Sigmoid colon (tissue), 7 donors: ENCODE data around the gene CARD11. TPM values are rescaled to one million over a fixed set of nuclear protein-coding genes. Genes with fewer than 3 reads are reported as not detected.

Source experiments
- DNase-seq: peaks from one replicate; pipeline ENCODE4 v3.0.0-alpha.2; 2019
- H3K27ac ChIP-seq, 4 donors: fragments of 200-600 bp; sonication (generic); one replicate each; pipeline ENCODE4 v1.5.1; 2016 to 2019; ENCODE audit warnings: mild to moderate bottlenecking in 1 of 4
- H3K27me3 ChIP-seq, 3 donors: fragments of 200-600 bp; sonication (generic); one replicate each; pipeline ENCODE4 v1.5.1; 2019; ENCODE audit warnings: mild to moderate bottlenecking in 1 of 3
- H3K36me3 ChIP-seq, 4 donors: fragments of 200-600 bp; sonication (generic); one replicate each; pipeline ENCODE4 v1.5.1; 2016 to 2019
- H3K4me1 ChIP-seq, 4 donors: fragments of 200-600 bp; sonication (generic); one replicate each; pipeline ENCODE4 v1.5.1; 2017 to 2019
- H3K4me3 ChIP-seq, 4 donors: fragments of 200-600 bp; sonication (generic); one replicate each; pipeline ENCODE4 v1.5.1; 2017 to 2019; ENCODE audit warnings: mild to moderate bottlenecking in 2 of 4, moderate library complexity in 1 of 4
- H3K9me3 ChIP-seq, 4 donors: fragments of 200-600 bp in 3 of 4; sonication (generic) in 3 of 4; one replicate each; pipeline versions ENCODE4 v1.5.1 to v1.6.1; 2013 to 2019
- EP300 ChIP-seq, 4 donors: sonication (generic); formaldehyde crosslinking; IDR thresholded peaks; one replicate each; pipeline ENCODE4 v1.6.1; 2017; ENCODE audit warnings: antibody characterized with exemption in 4 of 4
- POLR2A ChIP-seq, 2 donors: fragments of 450-650 bp; IDR thresholded peaks; one replicate each; pipeline ENCODE4 v1.6.1; 2016; ENCODE audit warnings: antibody characterized with exemption in 2 of 2, mild to moderate bottlenecking in 2 of 2, moderate library complexity in 2 of 2
- POLR2AphosphoS5 ChIP-seq, 4 donors: sonication (generic); formaldehyde crosslinking; IDR thresholded peaks; one replicate each; pipeline ENCODE4 v1.6.1; 2017; ENCODE audit warnings: antibody characterized with exemption in 4 of 4
- WGBS, 2 donors: extraction: QIAGEN DNeasy Blood & Tissue Kit; methylation state at CpG; one replicate each; pipeline ENCODE4 v1.1.7; 2013; 5-methylcytosine and 5-hydroxymethylcytosine counted together
- intact Hi-C: fragments of 100-400 bp; cut with DNase I; formaldehyde crosslinking; loops from one replicate; pipeline ENCODE4 v1.15.1; 2023
- polyA plus RNA-seq, 3 donors: library from polyadenylated mRNA; stranded (reverse); fragments of 200-250 nt; gene quantifications; one replicate each; pipeline ENCODE4 v1.2.3, GENCODE V29; 2013
- total RNA-seq, 4 donors: library from RNA; depleted of rRNA; stranded (reverse); fragments of >200 nt; gene quantifications; one replicate each; pipeline ENCODE4 v1.1.0, GENCODE V29; 2016
- TF ChIP-seq, protein P1 (sequence below), 4 experiments: fragments of 450-650 bp in 3 of 4; fragments of 200-600 bp in 1 of 4; IDR thresholded peaks; one replicate each; pipeline ENCODE4 v1.5.1; 2016 to 2019; ENCODE audit warnings: antibody characterized with exemption in 4 of 4, mild to moderate bottlenecking in 3 of 4, moderate library complexity in 2 of 4
- donor health status: healthy with polysubstance abuse.
- donor health status: Bipolar disorder and iron deficiency.
- donor health status: healthy.

CARD11 gene
- total and polyA plus RNA-seq, 7 donors: 0.14 to 22.4 (median 0.66) TPM; not detected in 1

DNA sequence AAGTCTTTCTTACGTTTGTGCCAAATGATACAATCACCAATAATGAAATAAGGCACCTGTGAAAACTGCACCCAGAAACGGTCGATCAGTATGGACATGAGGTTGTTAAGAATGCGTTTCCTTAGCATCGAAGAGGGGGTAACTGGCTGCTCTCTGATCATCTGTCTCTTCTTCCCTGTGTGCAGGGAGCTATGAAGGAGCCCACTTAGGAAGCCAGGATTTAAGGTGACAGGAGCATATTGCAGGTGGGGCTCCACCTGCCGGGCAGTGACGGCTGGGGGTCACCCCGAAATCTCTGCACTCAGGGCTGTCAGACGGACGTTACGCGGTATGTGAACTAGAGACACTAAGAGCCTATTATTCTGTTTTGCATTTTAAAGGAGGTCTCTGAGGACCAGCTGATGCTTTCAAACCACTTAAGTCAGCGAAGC is 64.5 kb downstream of the CARD11 start:
- TF ChIP-seq POLR2A (IDR thresholded peaks at IDR 0.05) (no peak), POLR2AphosphoS5 (IDR thresholded peaks at IDR 0.05) (no peak), EP300 (IDR thresholded peaks at IDR 0.05) (no peak)
- TF ChIP-seq, protein P1, sequence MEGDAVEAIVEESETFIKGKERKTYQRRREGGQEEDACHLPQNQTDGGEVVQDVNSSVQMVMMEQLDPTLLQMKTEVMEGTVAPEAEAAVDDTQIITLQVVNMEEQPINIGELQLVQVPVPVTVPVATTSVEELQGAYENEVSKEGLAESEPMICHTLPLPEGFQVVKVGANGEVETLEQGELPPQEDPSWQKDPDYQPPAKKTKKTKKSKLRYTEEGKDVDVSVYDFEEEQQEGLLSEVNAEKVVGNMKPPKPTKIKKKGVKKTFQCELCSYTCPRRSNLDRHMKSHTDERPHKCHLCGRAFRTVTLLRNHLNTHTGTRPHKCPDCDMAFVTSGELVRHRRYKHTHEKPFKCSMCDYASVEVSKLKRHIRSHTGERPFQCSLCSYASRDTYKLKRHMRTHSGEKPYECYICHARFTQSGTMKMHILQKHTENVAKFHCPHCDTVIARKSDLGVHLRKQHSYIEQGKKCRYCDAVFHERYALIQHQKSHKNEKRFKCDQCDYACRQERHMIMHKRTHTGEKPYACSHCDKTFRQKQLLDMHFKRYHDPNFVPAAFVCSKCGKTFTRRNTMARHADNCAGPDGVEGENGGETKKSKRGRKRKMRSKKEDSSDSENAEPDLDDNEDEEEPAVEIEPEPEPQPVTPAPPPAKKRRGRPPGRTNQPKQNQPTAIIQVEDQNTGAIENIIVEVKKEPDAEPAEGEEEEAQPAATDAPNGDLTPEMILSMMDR (IDR thresholded peaks at IDR 0.05): no peak
- 28 to 31% methylated on average over 13 of the region's 13 CpGs for WGBS, 2 donors
- DNase-seq: no peak
- no peak overlapping the region for H3K27ac ChIP-seq
- no peaks in the 10 kb centered on the region for H3K9me3 ChIP-seq
- no peaks in the 10 kb centered on the region for H3K4me1 ChIP-seq
- intact Hi-C loops: no loop called here
- H3K4me3 ChIP-seq: no peak overlapping the region
- H3K36me3 ChIP-seq: no peaks in the 10 kb centered on the region
- H3K27me3 ChIP-seq: peaks cover 0 to 30% (median 25%) of the 10 kb centered on the region in 3 donors

DNA sequence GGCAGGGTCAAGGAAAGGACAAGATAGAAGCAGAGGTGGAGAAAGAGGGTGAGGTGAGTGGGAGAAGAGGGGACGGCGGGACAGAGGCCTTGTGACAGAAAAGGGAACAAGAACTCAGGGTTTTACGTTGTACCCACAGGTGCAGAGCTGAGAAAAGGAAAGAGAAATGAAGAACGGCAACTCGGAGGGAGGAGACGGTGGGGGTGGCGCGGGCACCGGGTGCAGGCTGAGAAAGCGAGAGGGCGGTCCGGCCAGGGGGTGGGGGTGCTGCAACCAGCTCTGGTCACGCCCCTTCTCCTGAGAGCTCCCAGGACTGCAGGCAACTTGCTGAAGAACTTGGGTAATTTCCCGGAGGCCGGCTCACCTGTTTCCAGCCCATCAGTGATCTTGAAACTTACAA is 65.3 kb downstream of the CARD11 start:
- no peak for DNase-seq
- no peaks in the 10 kb centered on the region for H3K4me1 ChIP-seq
- peak overlapping the region in 1 of 4 donors; percentile 6 for H3K4me3 ChIP-seq
- H3K27me3 ChIP-seq: peaks cover 0 to 30% (median 25%) of the 10 kb centered on the region in 3 donors
- TF ChIP-seq POLR2AphosphoS5 (IDR thresholded peaks at IDR 0.05): no peak
- TF ChIP-seq POLR2A (IDR thresholded peaks at IDR 0.05): no peak
- H3K36me3 ChIP-seq: no peaks in the 10 kb centered on the region
- H3K9me3 ChIP-seq: no peaks in the 10 kb centered on the region
- intact Hi-C loops: no loop called here
- no peak overlapping the region for H3K27ac ChIP-seq
- WGBS, 2 donors: 7 to 9% methylated on average over 15 of the region's 15 CpGs

DNA sequence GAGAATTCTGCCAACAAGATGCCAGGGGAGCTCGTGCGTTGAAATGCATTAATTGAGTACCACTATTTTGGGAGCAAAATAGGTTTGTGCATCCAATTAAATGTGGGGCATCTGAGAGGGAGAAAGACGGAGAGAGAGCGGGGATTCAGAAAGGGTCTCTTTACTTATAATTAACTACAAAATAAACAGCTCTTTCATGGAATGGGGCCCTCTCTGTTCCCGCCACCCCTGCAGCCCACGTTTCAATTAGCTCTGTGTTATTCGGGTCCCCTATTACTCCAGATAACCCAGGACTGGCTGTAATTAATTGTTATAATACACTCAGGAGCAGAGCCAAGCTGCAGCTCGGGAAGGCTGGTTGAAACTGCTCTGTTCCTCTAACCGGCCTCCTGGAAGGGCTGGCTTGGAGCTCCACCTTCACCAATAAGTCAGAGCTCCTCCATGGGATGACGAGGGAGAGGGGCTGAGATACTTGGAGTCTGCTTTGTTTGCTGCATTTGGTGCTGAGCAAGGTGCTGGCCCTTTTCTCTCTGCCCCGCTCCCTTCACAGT is 67.8 kb downstream of the CARD11 start:
- Histone ChIP-seq H3K9me3 (no peaks in the 10 kb centered on the region), H3K4me3 (no peak overlapping the region), H3K27me3 (peaks cover 0 to 27% (median 22%) of the 10 kb centered on the region in 3 donors), H3K4me1 (no peaks in the 10 kb centered on the region), H3K36me3 (no peaks in the 10 kb centered on the region), H3K27ac (no peak overlapping the region)
- WGBS, 2 donors: 75 to 81% methylated on average over 11 of the region's 11 CpGs
- DNase-seq: no peak
- intact Hi-C loops: no loop called here
- TF ChIP-seq, protein P1 (IDR thresholded peaks at IDR 0.05): no peak
- no peak for TF ChIP-seq EP300 (IDR thresholded peaks at IDR 0.05)
- TF ChIP-seq POLR2AphosphoS5 (IDR thresholded peaks at IDR 0.05): no peak
- no peak for TF ChIP-seq POLR2A (IDR thresholded peaks at IDR 0.05)

DNA sequence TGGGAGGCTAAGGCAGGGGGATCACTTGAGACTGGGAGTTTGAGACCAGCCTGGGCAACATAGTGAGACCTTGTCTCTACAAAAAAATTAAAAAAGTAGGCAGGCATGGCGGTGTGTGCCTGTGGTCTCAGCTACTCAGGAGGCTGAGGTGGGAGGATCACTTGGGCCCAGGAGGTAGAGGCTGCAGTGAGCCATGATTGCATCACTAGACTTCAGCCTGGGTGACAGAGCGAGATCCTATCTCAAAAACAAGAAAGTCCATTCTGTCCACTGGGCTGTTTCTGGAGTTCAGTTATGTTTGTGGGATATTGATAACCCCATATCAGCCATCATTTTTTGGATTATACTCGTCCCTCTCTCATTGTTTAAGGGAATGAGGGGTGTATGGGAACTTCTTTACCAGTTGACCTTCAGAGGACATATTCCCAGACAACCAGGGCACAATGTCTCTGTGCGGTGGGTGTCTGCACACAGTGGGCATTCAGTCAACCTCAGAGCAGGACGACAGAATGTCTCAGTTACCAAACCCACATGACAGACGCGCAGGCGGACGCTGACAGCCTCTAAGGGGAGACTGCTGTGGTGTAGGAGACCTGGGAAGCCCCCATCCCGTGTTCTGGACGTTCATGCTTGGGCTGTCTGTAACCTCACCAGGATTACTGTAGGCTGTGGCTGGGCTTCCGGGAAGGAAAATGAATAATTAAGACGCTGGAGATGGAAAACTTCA is 69.4 kb downstream of the CARD11 start:
- intact Hi-C loops: no loop called here
- Histone ChIP-seq H3K27me3 (peaks cover 0 to 11% (median 5%) of the 10 kb centered on the region in 3 donors), H3K4me1 (no peaks in the 10 kb centered on the region), H3K9me3 (no peaks in the 10 kb centered on the region), H3K36me3 (no peaks in the 10 kb centered on the region), H3K27ac (no peak overlapping the region), H3K4me3 (no peak overlapping the region)
- DNase-seq: peak; percentile 24
- TF ChIP-seq POLR2A (IDR thresholded peaks at IDR 0.05): no peak
- TF ChIP-seq EP300 (IDR thresholded peaks at IDR 0.05): no peak
- TF ChIP-seq, protein P1 (IDR thresholded peaks at IDR 0.05): no peak
- TF ChIP-seq POLR2AphosphoS5 (IDR thresholded peaks at IDR 0.05): no peak
- WGBS, 2 donors: 87 to 91% methylated on average over 13 of the region's 13 CpGs

DNA sequence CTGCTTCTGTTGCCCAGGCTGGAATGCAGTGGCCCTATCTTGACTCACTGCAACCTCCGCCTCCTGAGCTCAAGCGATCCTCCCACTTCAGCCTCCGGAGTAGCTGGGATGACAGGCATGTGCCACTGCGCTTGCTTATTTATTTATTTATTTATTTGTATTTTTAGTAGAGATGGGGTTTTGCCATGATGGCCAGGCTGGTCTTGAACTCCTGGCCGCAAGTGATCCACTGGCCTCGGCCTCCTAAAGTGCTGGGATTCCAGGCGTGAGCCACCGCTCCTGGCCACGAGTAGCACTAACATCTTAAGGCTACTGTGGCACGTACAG is 70.9 kb downstream of the CARD11 start:
- Histone ChIP-seq H3K4me1 (no peaks in the 10 kb centered on the region), H3K27me3 (no peaks in the 10 kb centered on the region), H3K27ac (no peak overlapping the region), H3K36me3 (no peaks in the 10 kb centered on the region), H3K4me3 (no peak overlapping the region), H3K9me3 (no peaks in the 10 kb centered on the region)
- TF ChIP-seq EP300 (IDR thresholded peaks at IDR 0.05) (no peak), POLR2A (IDR thresholded peaks at IDR 0.05) (no peak), POLR2AphosphoS5 (IDR thresholded peaks at IDR 0.05) (no peak)
- TF ChIP-seq, protein P1 (IDR thresholded peaks at IDR 0.05): no peak
- DNase-seq: peak; percentile 15
- 90 to 95% methylated on average over 10 of the region's 10 CpGs for WGBS, 2 donors
- intact Hi-C loops: no loop called here
